HepG2 (cell line): ENCODE measurements around the gene ARID1A. TPM values are rescaled to one million over a fixed set of nuclear protein-coding genes. Genes with fewer than 3 reads are reported as not detected.

Source experiments
- ATAC-seq: fragments of 200-7000 bp; cut with Tn5 transposase; 3 replicates; pipeline ENCODE4 v1.9.1; 2020; ENCODE audit warnings: mild to moderate bottlenecking, moderate library complexity
- BruUV-seq: library from RNA; stranded (reverse); fragments of 400-500 nt; replicated peaks from 2 replicates; lab custom pipeline; 2021; lab: Mats Ljungman, UMichigan
- CTCF ChIA-PET: fragments of 300-600 bp; formaldehyde crosslinking; extraction: SDS; loops from one replicate; lab custom pipeline; 2021; ENCODE audit warnings: low total read pairs, inconsistent platforms, low intra/inter-chr PET ratio; lab: Yijun Ruan, JAX
- POLR2A ChIA-PET: fragments of 350-600 bp; sonication (Branson Sonifier 250); formaldehyde crosslinking; loops from one replicate; lab custom pipeline; 2020; ENCODE audit warnings: antibody characterized with exemption, inconsistent platforms; lab: Yijun Ruan, JAX
- DNase-seq: peaks from one replicate; pipeline ENCODE4 v3.0.0-alpha.2; 2015; ENCODE audit warnings: low spot score
- FAIRE-seq: peaks from 3 replicates; lab custom pipeline; 2011; peaks lifted over from hg19 to GRCh38; lab: Jason Lieb, UNC
- H2AFZ ChIP-seq: one replicate; pipeline ENCODE4 v1.6.1; 2011; ENCODE audit warnings: low read length, inconsistent platforms
- H3K27ac ChIP-seq: fragments of 300-600 bp; 3 replicates; pipeline ENCODE4 v1.8.0; 2011; ENCODE audit warnings: mixed run types, mild to moderate bottlenecking, mixed read lengths, low read length, inconsistent platforms; ENCODE audit not compliant: insufficient read depth; ENCODE audit errors: extremely low read length
- H3K27me3 ChIP-seq, 2 experiments: fragments of 200-600 bp in 1 of 2; 2 replicates in 1 of 2; 3 replicates in 1 of 2; pipeline versions ENCODE4 v1.6.0 to v1.8.0; 2011; ENCODE audit warnings: low read length in 2 of 2, mild to moderate bottlenecking in 2 of 2, moderate library complexity in 2 of 2, inconsistent platforms in 1 of 2; ENCODE audit not compliant: insufficient read depth in 2 of 2, control insufficient read depth in 1 of 2
- H3K36me3 ChIP-seq, 2 experiments: fragments of 200-600 bp in 1 of 2; replicated peaks in 1 of 2; 2 replicates in 1 of 2; 3 replicates in 1 of 2; pipeline versions ENCODE4 v1.5.1 to v1.8.0; 2011; ENCODE audit warnings: low read length in 2 of 2, inconsistent platforms in 1 of 2; ENCODE audit not compliant: insufficient read depth in 2 of 2, control insufficient read depth in 1 of 2
- H3K4me1 ChIP-seq: 2 replicates; pipeline ENCODE4 v1.5.1; 2012; ENCODE audit warnings: low read length, inconsistent platforms; ENCODE audit not compliant: insufficient read depth
- H3K4me2 ChIP-seq: 2 replicates; pipeline ENCODE4 v1.6.0; 2011; ENCODE audit warnings: low read depth, low read length, inconsistent platforms
- H3K4me3 ChIP-seq, 3 experiments: fragments of 200-600 bp in 1 of 3; sonication (generic), shearing (Covaris generic) in 1 of 3; replicated peaks in 1 of 3; 2 replicates each; pipeline ENCODE4 v1.5.1; 2011 to 2016; ENCODE audit warnings: low read length in 3 of 3, inconsistent platforms in 2 of 3, low read depth in 2 of 3, mild to moderate bottlenecking in 2 of 3, control low read depth in 1 of 3, mixed read lengths in 1 of 3; ENCODE audit not compliant: insufficient read depth in 1 of 3
- H3K79me2 ChIP-seq: one replicate; pipeline ENCODE4 v1.6.1; 2011; ENCODE audit warnings: low read length, inconsistent platforms; ENCODE audit not compliant: insufficient read depth
- H3K9ac ChIP-seq: 2 replicates; pipeline ENCODE4 v1.6.0; 2011; ENCODE audit warnings: mild to moderate bottlenecking, low read depth, low read length, inconsistent platforms; ENCODE audit not compliant: insufficient read depth
- H3K9me3 ChIP-seq: 2 replicates; pipeline ENCODE4 v1.5.1; 2012; ENCODE audit warnings: mild to moderate bottlenecking, low read length
- H4K20me1 ChIP-seq: 2 replicates; pipeline ENCODE4 v1.6.0; 2011; ENCODE audit warnings: inconsistent platforms, mild to moderate bottlenecking, low read length, moderate library complexity; ENCODE audit not compliant: insufficient read depth
- BRCA1 ChIP-seq: sonication (generic); formaldehyde crosslinking; IDR thresholded peaks from 2 replicates; pipeline ENCODE4 v1.4.0; 2020; ENCODE audit warnings: missing genetic modification reagents
- CREB1 ChIP-seq, 2 experiments: fragments of 450-650 bp in 1 of 2; IDR thresholded peaks; 2 replicates each; pipeline ENCODE4 v1.6.1; 2016 to 2017; ENCODE audit warnings: control low read depth in 1 of 2, mild to moderate bottlenecking in 1 of 2, missing compliant biosample characterization in 1 of 2, missing genetic modification characterization in 1 of 2
- DPF2 ChIP-seq: sonication (generic); formaldehyde crosslinking; IDR thresholded peaks from 2 replicates; pipeline ENCODE4 v1.4.0; 2020; ENCODE audit warnings: mild to moderate bottlenecking, low read depth, missing genetic modification reagents, borderline replicate concordance
- EP300 ChIP-seq, 3 experiments: sonication (generic) in 1 of 3; formaldehyde crosslinking in 1 of 3; IDR thresholded peaks; 2 replicates each; pipeline versions ENCODE4 v1.5.1 to v1.6.1; 2011 to 2020; ENCODE audit warnings: low read depth in 2 of 3, low read length in 2 of 3, borderline replicate concordance in 1 of 3, improper control_type of control experiment in 1 of 3, mild to moderate bottlenecking in 1 of 3, missing genetic modification reagents in 1 of 3, moderate library complexity in 1 of 3
- FOSL1 ChIP-seq: sonication (generic); formaldehyde crosslinking; IDR thresholded peaks from 2 replicates; pipeline ENCODE4 v1.9.0; 2021; ENCODE audit warnings: missing genetic modification reagents, borderline replicate concordance
- GPN1 ChIP-seq: sonication (generic); formaldehyde crosslinking; IDR thresholded peaks from 2 replicates; pipeline ENCODE4 v1.5.1; 2020; ENCODE audit warnings: missing genetic modification reagents, borderline replicate concordance
- HNF4A ChIP-seq: sonication (generic); formaldehyde crosslinking; IDR thresholded peaks from 2 replicates; pipeline ENCODE4 v1.4.0; 2020; ENCODE audit warnings: missing genetic modification reagents
- HOXD1 ChIP-seq: sonication (generic); formaldehyde crosslinking; IDR thresholded peaks from 2 replicates; pipeline ENCODE4 v1.5.0; 2020; ENCODE audit warnings: missing genetic modification reagents
- MED13 ChIP-seq: sonication (generic); formaldehyde crosslinking; IDR thresholded peaks from 2 replicates; pipeline ENCODE4 v1.5.0; 2020; ENCODE audit warnings: missing genetic modification reagents
- MTERF4 ChIP-seq: sonication (generic); formaldehyde crosslinking; IDR thresholded peaks from 2 replicates; pipeline ENCODE4 v1.8.0; 2023; ENCODE audit warnings: mild to moderate bottlenecking, missing genetic modification reagents
- NBN ChIP-seq: fragments of 450-650 bp; conservative IDR thresholded peaks from 2 replicates; pipeline ENCODE4 v1.6.1; 2017
- NR2F6 ChIP-seq, 2 experiments: IDR thresholded peaks; 2 replicates each; pipeline ENCODE4 v1.6.1; 2016; ENCODE audit warnings: antibody characterized with exemption in 1 of 2, mild to moderate bottlenecking in 1 of 2
- PAX8 ChIP-seq: sonication (generic); formaldehyde crosslinking; IDR thresholded peaks from 2 replicates; pipeline ENCODE4 v1.8.0; 2022; ENCODE audit warnings: mild to moderate bottlenecking, missing genetic modification reagents, borderline replicate concordance
- POLR2G ChIP-seq: fragments of 200-400 bp; formaldehyde crosslinking; IDR thresholded peaks from 2 replicates; pipeline ENCODE4 v1.6.1; 2018; ENCODE audit warnings: mild to moderate bottlenecking, low read depth, low read length, moderate library complexity
- RBAK ChIP-seq: sonication (generic); formaldehyde crosslinking; IDR thresholded peaks from 2 replicates; pipeline ENCODE4 v1.5.1; 2020; ENCODE audit warnings: mild to moderate bottlenecking, missing genetic modification reagents
- RXRA ChIP-seq: sonication (generic); formaldehyde crosslinking; IDR thresholded peaks from 2 replicates; pipeline ENCODE4 v1.5.1; 2020; ENCODE audit warnings: missing genetic modification reagents
- SMAD9 ChIP-seq: sonication (generic); formaldehyde crosslinking; IDR thresholded peaks from 2 replicates; pipeline ENCODE4 v1.5.1; 2020; ENCODE audit warnings: mild to moderate bottlenecking, missing genetic modification reagents
- U2AF2 ChIP-seq: fragments of 200-400 bp; formaldehyde crosslinking; IDR thresholded peaks from 2 replicates; pipeline ENCODE4 v1.6.1; 2017; ENCODE audit warnings: low read depth, mild to moderate bottlenecking, low read length
- XRCC5 ChIP-seq: fragments of 200-400 bp; formaldehyde crosslinking; optimal IDR thresholded peaks from 2 replicates; pipeline ENCODE3; 2017; ENCODE audit warnings: mild to moderate bottlenecking, low read length
- ZFP90 ChIP-seq: sonication (generic); formaldehyde crosslinking; IDR thresholded peaks from 2 replicates; pipeline ENCODE4 v1.8.0; 2022; ENCODE audit warnings: missing genetic modification reagents, mild to moderate bottlenecking, inconsistent platforms, borderline replicate concordance
- ZNF207 ChIP-seq: fragments of 450-650 bp; IDR thresholded peaks from 2 replicates; pipeline ENCODE4 v1.6.1; 2016; ENCODE audit warnings: antibody characterized with exemption, borderline replicate concordance
- ZNF253 ChIP-seq: sonication (generic); formaldehyde crosslinking; IDR thresholded peaks from 2 replicates; pipeline ENCODE4 v1.8.0; 2022; ENCODE audit warnings: mild to moderate bottlenecking, missing genetic modification reagents, borderline replicate concordance
- ZNF580 ChIP-seq: IDR thresholded peaks from 2 replicates; pipeline ENCODE4 v1.6.1; 2016; ENCODE audit warnings: low read depth, borderline replicate concordance
- ZNF589 ChIP-seq: sonication (generic); formaldehyde crosslinking; conservative IDR thresholded peaks from 2 replicates; pipeline ENCODE4 v1.8.0; 2022; ENCODE audit warnings: mild to moderate bottlenecking, moderate library complexity, missing genetic modification reagents
- ZNF607 ChIP-seq: sonication (generic); formaldehyde crosslinking; IDR thresholded peaks from 2 replicates; pipeline ENCODE4 v1.5.1; 2020; ENCODE audit warnings: missing genetic modification reagents, mild to moderate bottlenecking, borderline replicate concordance
- WGBS: methylation state at CpG from one replicate; pipeline ENCODE4 v1.1.6; 2017; ENCODE audit warnings: low lambda C conversion rate; 5-methylcytosine and 5-hydroxymethylcytosine counted together
- in situ Hi-C: cut with HindIII; loops from 2 replicates; pipeline ENCODE4 v1.10.0; 2017; ENCODE audit warnings: low pct_unique_long_range_greater_than_20kb; ENCODE audit not compliant: extremely low pct_ligation_motif_present
- intact Hi-C: fragments of 100-400 bp; cut with micrococcal nuclease; formaldehyde crosslinking; loops from one replicate; pipeline ENCODE4 v1.10.0; 2022; ENCODE audit not compliant: unreplicated experiment
- polyA plus RNA-seq, 8 experiments: library from polyadenylated mRNA; depleted of rRNA in 3 of 8; stranded (reverse) in 7 of 8; unstranded in 1 of 8; fragments of >200 nt; fragmentation: Illumina TruSeq in 4 of 8; extraction: Trizol in 4 of 8; gene quantifications; 2 replicates each; pipeline versions ENCODE4 v1.2.1 to v1.2.3, GENCODE V29; 2011 to 2016; ENCODE audit warnings: low read depth in 4 of 8, missing spikeins in 1 of 8, mixed read lengths in 1 of 8; ENCODE audit not compliant: insufficient read depth in 1 of 8
- total RNA-seq, 5 experiments: library from RNA; depleted of rRNA; stranded (reverse); fragments of >200 nt; fragmentation: Illumina TruSeq; extraction: Trizol; gene quantifications; 2 replicates each; pipeline ENCODE4 v1.2.3, GENCODE V29; 2016; ENCODE audit warnings: low read depth in 1 of 5

ARID1A gene
- total and polyA plus RNA-seq, 2 of the 13 experiments (the other 11 are each of a cell fraction or from before 2014, with no cell fraction given): 11.9 to 15.9 TPM

GRCh38 chr1:26694638-26695355 lies 1.0 kb upstream of the ARID1A start:
- 8% methylated on average over 11 of the region's 14 CpGs for WGBS
- Histone ChIP-seq H3K9ac (peak overlapping the region; percentile 83), H3K4me2 (peak overlapping the region; percentile 88), H3K27me3 (no peaks in the 10 kb centered on the region), H3K9me3 (no peaks in the 10 kb centered on the region), H2AFZ (no peak overlapping the region), H3K36me3 (no peaks in the 10 kb centered on the region), H3K79me2 (peaks cover 38% of the 10 kb centered on the region), H3K4me1 (peaks cover 53% of the 10 kb centered on the region), H4K20me1 (peaks cover 17% of the 10 kb centered on the region), H3K4me3 (peak overlapping the region; percentile 58 to 91 (median 84)), H3K27ac (peak overlapping the region; percentile 98)
- no peak for DNase-seq
- ATAC-seq: no peak
- BruUV-seq: TSS peak; percentile 63
- FAIRE-seq: no peak
- intact Hi-C loops (loop anchor here (5.0 kb wide), 2 partner anchors 92 to 93 kb away; partner anchors contain the start of gene PIGV), in situ Hi-C loops (loop anchor here (5.0 kb wide), 1 partner anchor 93 kb away; the partner anchor contains the start of gene PIGV)
- POLR2A ChIA-PET: interaction anchor here (1.1 to 6.4 kb wide), 5 partner anchors 9 to 96 kb away, joined by 3 to 127 read pairs (median 17); partner anchors contain the start of gene PIGV
- CTCF ChIA-PET: no interaction called here
- TF ChIP-seq GPN1 (CRISPR knock-in tag) (no peak), ZFP90 (CRISPR knock-in tag) (no peak), ZNF580 (CRISPR knock-in tag) (no peak), MTERF4 (CRISPR knock-in tag) (no peak), NBN (no peak), NR2F6 (IDR thresholded peaks at IDR 0.05) (no peak), NR2F6 (CRISPR knock-in tag; IDR thresholded peaks at IDR 0.05) (no peak), SMAD9 (CRISPR knock-in tag) (no peak), POLR2G (peak; percentile 18; the same call in 1 of the 2 replicates), U2AF2 (0 out of 2 replicates have a peak, but pooled peaks have one; percentile 7), ZNF607 (CRISPR knock-in tag) (no peak), BRCA1 (no peak), RBAK (no peak), XRCC5 (no peak), FOSL1 (CRISPR knock-in tag) (no peak), CREB1 (IDR thresholded peaks at IDR 0.05) (no peak), CREB1 (CRISPR knock-in tag; IDR thresholded peaks at IDR 0.05) (no peak), EP300 (IDR thresholded peaks at IDR 0.05; ENCODE audit: low read depth in 2 of 2, low read length in 2 of 2) (no peak), EP300 (CRISPR knock-in tag; IDR thresholded peaks at IDR 0.05; ENCODE audit: borderline replicate concordance) (no peak), HNF4A (CRISPR knock-in tag) (no peak), PAX8 (CRISPR knock-in tag) (no peak), MED13 (CRISPR knock-in tag) (no peak), RXRA (CRISPR knock-in tag) (no peak), DPF2 (CRISPR knock-in tag) (no peak), HOXD1 (CRISPR knock-in tag) (no peak), ZNF207 (no peak), ZNF589 (CRISPR knock-in tag) (no peak), ZNF253 (no peak)
